Common myeloid progenitor, CD34-positive (primary cell): ENCODE results near the gene DOK3.

Experiments used
- CTCF ChIA-PET: fragments of 350-600 bp; sonication (Branson Sonifier 250); formaldehyde crosslinking; loops from one replicate; lab custom pipeline; 2021; ENCODE audit warnings: antibody characterized with exemption; lab: Charles Lee
- POLR2A ChIA-PET: fragments of 350-600 bp; sonication (Branson Sonifier 250); formaldehyde crosslinking; loops from one replicate; lab custom pipeline; 2021; ENCODE audit warnings: antibody characterized with exemption; lab: Charles Lee
- DNase-seq, 3 donors: peaks; one replicate each; pipeline versions ENCODE4 v3.0.0 to v3.0.0-alpha.2; 2013
- H3K27ac ChIP-seq, 2 experiments: 1 replicate in 1 of 2; 2 replicates in 1 of 2; pipeline ENCODE4 v1.7.0; 2013; ENCODE audit warnings: inconsistent platforms in 2 of 2, low read length in 2 of 2, mild to moderate bottlenecking in 2 of 2, low read depth in 1 of 2, moderate library complexity in 1 of 2; ENCODE audit not compliant: severe bottlenecking in 2 of 2, insufficient read depth in 1 of 2, poor library complexity in 1 of 2
- H3K27me3 ChIP-seq, 5 experiments: replicated peaks in 2 of 5; 1 replicate in 3 of 5; 2 replicates in 2 of 5; pipeline versions ENCODE4 v1.6.1 to v1.7.0; 2013; ENCODE audit warnings: low read length in 4 of 5, mild to moderate bottlenecking in 2 of 5, moderate library complexity in 2 of 5, inconsistent platforms in 1 of 5; ENCODE audit not compliant: insufficient read depth in 5 of 5, control insufficient read depth in 4 of 5
- H3K36me3 ChIP-seq, 4 experiments: 1 replicate in 2 of 4; 2 replicates in 2 of 4; pipeline versions ENCODE4 v1.6.1 to v1.7.0; 2013; ENCODE audit warnings: low read length in 3 of 4, control low read depth in 1 of 4, mild to moderate bottlenecking in 1 of 4; ENCODE audit not compliant: control insufficient read depth in 4 of 4, insufficient read depth in 4 of 4
- H3K4me1 ChIP-seq, 4 experiments: 1 replicate in 3 of 4; 2 replicates in 1 of 4; pipeline versions ENCODE4 v1.6.1 to v1.7.1; 2013; ENCODE audit warnings: low read length in 3 of 4, mild to moderate bottlenecking in 3 of 4, control low read depth in 1 of 4, inconsistent platforms in 1 of 4, moderate library complexity in 1 of 4; ENCODE audit not compliant: control insufficient read depth in 4 of 4, insufficient read depth in 4 of 4; ENCODE audit errors: control extremely low read depth in 1 of 4
- H3K4me3 ChIP-seq, 7 experiments: 1 replicate in 4 of 7; 2 replicates in 3 of 7; pipeline versions ENCODE4 v1.5.1 to v1.7.0; 2013; ENCODE audit warnings: mild to moderate bottlenecking in 7 of 7, low read length in 6 of 7, moderate library complexity in 6 of 7, inconsistent platforms in 2 of 7, low read depth in 2 of 7, control low read depth in 1 of 7; ENCODE audit not compliant: insufficient read depth in 4 of 7, control insufficient read depth in 1 of 7; ENCODE audit errors: extremely low read depth in 1 of 7
- H3K9me3 ChIP-seq, 5 experiments: 1 replicate in 4 of 5; 2 replicates in 1 of 5; pipeline versions ENCODE4 v1.6.1 to v1.7.1; 2013; ENCODE audit warnings: low read length in 4 of 5, mild to moderate bottlenecking in 2 of 5, inconsistent platforms in 1 of 5, low read depth in 1 of 5, moderate library complexity in 1 of 5; ENCODE audit not compliant: control insufficient read depth in 4 of 5, insufficient read depth in 2 of 5; ENCODE audit errors: control extremely low read depth in 1 of 5
- WGBS: methylation state at CpG from one replicate; pipeline ENCODE4 v1.1.5; 2013; ENCODE audit not compliant: insufficient coverage; 5-methylcytosine and 5-hydroxymethylcytosine counted together

DOK3 gene

DNA sequence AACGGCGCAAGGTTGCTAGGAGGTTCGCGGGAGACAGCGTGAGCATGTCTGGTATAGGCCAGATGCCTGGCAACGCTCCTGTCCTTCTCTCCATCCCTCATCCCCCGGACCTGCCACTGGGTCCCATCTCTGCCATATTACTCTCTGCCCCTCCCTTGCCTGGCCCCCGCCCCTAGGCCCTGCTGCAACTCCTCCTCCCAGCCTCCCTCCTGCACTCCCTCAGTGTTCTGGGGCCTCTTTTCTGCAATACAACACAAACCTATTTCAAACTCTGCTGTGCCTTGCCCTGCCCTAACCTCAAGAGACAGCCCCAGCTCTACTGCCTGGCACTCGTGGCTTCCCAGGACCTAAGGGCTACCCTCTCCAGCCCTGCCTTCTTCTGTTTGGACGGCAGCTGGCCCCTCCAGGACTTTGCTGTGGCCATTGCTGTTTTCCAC is 27.2 kb downstream of the DOK3 start:
- no peak for DNase-seq

DNA sequence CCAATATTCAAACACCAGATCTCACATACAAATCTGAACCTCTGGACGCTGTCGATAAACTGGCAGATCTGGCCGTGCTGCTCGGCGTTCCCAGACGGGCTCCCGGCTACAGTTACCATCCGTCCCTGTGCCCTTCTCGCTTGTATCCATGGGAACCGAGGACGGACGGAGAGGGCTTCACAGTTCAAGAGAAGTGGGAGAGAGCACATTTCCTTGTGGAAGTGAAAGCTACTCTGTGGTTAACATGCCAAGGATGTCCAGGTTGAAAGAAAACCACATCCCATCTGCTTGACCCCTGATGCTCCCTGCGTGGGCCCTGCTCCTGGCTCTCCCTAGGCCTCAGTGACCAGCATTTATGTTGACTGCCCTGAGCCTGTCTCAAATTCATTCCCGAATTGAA is 29.9 kb downstream of the DOK3 start:
- peaks cover 0 to 9% (median 2%) of the 10 kb centered on the region in 4 experiments for H3K36me3 ChIP-seq
- no peak for DNase-seq
- no peaks in the 10 kb centered on the region for H3K9me3 ChIP-seq
- no peaks in the 10 kb centered on the region for H3K27me3 ChIP-seq
- peaks cover 0 to 39% (median 32%) of the 10 kb centered on the region in 4 experiments for H3K4me1 ChIP-seq
- ChIA-PET CTCF (interaction anchor here (1.2 to 7.0 kb wide), 10 partner anchors 9 to 78 kb away, joined by 3 to 62 read pairs (median 6); no protein-coding TSS in a partner anchor), POLR2A (interaction anchor here (0.6 to 1.5 kb wide), 6 partner anchors 16 to 465 kb away, joined by 3 to 5 read pairs (median 4); partner anchors contain the start of gene PDLIM7)
- H3K4me3 ChIP-seq: peak overlapping the region in 1 of 7 experiments; percentile 11
- WGBS: 71% methylated on average over 14 of the region's 14 CpGs
- H3K27ac ChIP-seq: no peak overlapping the region

More for the DNA sequence above, 27.2 kb downstream of the DOK3 start:
- POLR2A ChIA-PET: no interaction called here
- H3K36me3 ChIP-seq: peaks cover under 1 to 21% (median 8%) of the 10 kb centered on the region in 4 experiments
- no peaks in the 10 kb centered on the region for H3K27me3 ChIP-seq
- peaks cover 0 to 28% (median 24%) of the 10 kb centered on the region in 4 experiments for H3K4me1 ChIP-seq
- 100% methylated on average over 3 of the region's 10 CpGs for WGBS
- no peak overlapping the region for H3K27ac ChIP-seq
- CTCF ChIA-PET: interaction anchor here (0.8 kb wide), 1 partner anchor 27 kb away, joined by 3 read pairs; no protein-coding TSS in a partner anchor
- H3K4me3 ChIP-seq: no peak overlapping the region
- no peaks in the 10 kb centered on the region for H3K9me3 ChIP-seq

DNA sequence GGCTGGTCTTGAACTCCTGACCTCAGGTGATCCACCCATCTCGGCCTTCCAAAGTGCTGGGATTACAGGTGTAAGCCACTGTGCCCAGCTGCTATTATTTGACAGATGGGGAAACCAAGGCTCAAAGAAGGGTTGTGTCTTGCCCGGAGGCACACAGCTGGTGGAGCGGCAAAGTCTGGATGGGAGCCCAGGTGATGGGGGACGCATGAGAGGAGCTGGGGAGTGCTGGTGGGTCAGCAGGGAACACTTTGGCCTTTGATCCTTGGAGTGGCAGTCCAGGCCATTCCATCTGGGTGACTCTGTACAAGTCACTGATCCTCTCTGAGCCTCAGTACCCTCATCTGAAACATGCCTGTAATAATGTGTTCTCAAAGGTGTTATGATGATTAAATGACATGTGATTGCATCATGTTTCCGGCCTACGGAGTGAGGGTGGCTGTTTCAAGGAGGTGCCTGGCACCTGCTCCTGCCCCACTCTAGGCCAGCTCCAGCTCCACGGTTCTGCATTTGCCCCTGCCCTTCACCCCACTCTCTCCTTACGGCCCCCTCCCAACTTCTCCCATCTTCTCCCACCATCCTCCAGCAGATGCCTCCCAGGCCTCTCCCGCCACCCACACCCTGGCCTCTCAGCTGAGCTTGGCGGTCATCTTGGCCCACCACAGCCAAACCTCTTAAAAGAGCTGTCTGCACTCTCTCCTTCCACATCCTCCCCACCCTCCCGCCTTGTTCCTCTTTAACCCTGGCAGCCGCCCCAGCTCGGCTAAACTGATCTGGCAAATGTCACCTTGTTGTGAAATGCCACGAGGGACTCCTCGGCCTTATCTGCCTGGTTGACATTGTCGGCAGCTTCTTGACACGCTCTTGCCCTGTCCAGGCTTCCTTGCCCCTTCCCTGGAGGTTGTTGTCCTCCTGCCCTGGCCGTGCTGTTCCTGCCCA is 30.6 kb downstream of the DOK3 start:
- Histone ChIP-seq H3K9me3 (no peaks in the 10 kb centered on the region), H3K4me1 (peaks cover 0 to 46% (median 40%) of the 10 kb centered on the region in 4 experiments), H3K27me3 (no peaks in the 10 kb centered on the region), H3K4me3 (no peak overlapping the region), H3K27ac (peak overlapping the region in 1 of 2 experiments; percentile 56), H3K36me3 (peaks cover 0 to 9% (median 1%) of the 10 kb centered on the region in 4 experiments)
- DNase-seq: peak; percentile 70 to 89 (median 86)
- POLR2A ChIA-PET: interaction anchor here (0.8 to 1.5 kb wide), 6 partner anchors 11 to 31 kb away, joined by 3 to 5 read pairs (median 5); partner anchors contain the start of gene PDLIM7
- 15% methylated on average over 15 of the region's 18 CpGs for WGBS
- CTCF ChIA-PET: interaction anchor here (1.0 to 7.0 kb wide), 16 partner anchors 9 to 112 kb away, joined by 3 to 62 read pairs (median 4); no protein-coding TSS in a partner anchor

DNA sequence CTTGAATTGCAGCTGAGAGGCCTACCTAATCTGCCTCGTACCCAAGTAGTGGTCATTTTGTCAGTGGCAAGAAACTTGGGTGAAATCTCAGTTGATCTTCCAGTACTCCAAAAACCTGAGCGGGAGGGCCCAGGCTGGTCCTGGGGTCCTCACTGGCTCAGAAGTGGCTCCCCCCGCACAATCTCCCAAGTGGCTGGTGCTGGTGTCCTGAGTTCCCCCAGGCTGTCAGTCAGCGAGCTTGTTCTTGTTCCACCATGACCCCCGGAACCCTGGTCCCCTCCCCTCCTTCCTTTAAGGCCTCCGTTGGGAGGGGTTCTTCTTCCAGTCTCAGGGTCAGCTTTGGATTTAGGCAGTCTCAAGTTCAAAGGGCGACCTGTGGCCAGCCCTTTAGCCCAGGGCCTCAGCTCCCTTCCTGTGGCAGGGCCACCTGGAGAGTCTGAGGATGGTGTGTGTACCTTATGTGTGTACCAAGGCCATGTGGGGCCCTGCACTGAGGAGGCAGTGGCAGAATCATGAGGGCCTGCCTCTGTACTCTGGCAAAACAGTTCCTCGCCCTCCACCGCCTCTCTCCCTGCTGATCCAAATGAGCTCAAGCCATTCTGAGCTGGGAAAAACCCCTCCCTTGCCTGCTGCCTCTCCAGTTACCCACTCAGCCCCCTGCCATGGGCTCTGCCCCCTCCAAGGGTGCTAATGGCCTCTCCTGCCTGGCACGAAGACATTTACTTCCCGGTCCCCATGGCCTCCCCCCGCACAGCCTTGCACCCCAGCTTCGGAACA is 31.7 kb downstream of the DOK3 start:
- peaks cover 0 to 49% (median 42%) of the 10 kb centered on the region in 4 experiments for H3K4me1 ChIP-seq
- no peak overlapping the region for H3K27ac ChIP-seq
- no peaks in the 10 kb centered on the region for H3K27me3 ChIP-seq
- no peaks in the 10 kb centered on the region for H3K9me3 ChIP-seq
- H3K4me3 ChIP-seq: no peak overlapping the region
- no peak for DNase-seq
- CTCF ChIA-PET: interaction anchor here (0.9 to 7.0 kb wide), 15 partner anchors 11 to 159 kb away, joined by 3 to 62 read pairs (median 4); partner anchors contain the start of gene PDLIM7
- 100% methylated on average over 6 of the region's 13 CpGs for WGBS
- peaks cover 0 to 3% (median 0%) of the 10 kb centered on the region in 4 experiments for H3K36me3 ChIP-seq
- POLR2A ChIA-PET: no interaction called here

- WGBS: 91% methylated on average over 18 of the region's 18 CpGs
- Histone ChIP-seq H3K4me3 (peak overlapping the region in 1 of 7 experiments; percentile 0), H3K27ac (no peak overlapping the region), H3K4me1 (peaks cover 0 to 60% (median 52%) of the 10 kb centered on the region in 4 experiments), H3K36me3 (peaks cover 0 to under 1% (median 0%) of the 10 kb centered on the region in 4 experiments), H3K9me3 (no peaks in the 10 kb centered on the region), H3K27me3 (no peaks in the 10 kb centered on the region)
- CTCF ChIA-PET: interaction anchor here (1.1 to 7.0 kb wide), 8 partner anchors 9 to 158 kb away, joined by 3 to 62 read pairs (median 16); no protein-coding TSS in a partner anchor
- POLR2A ChIA-PET: interaction anchor here (0.9 kb wide), 1 partner anchor 21 kb away, joined by 3 read pairs; the partner anchor contains the start of gene PDLIM7
- no peak for DNase-seq
Observed at GRCh38 chr5:177476531-177477233, 32.9 kb downstream of the DOK3 start.
